ENCODE measurements around the gene ABCA6. TPM values are rescaled to one million over a fixed set of nuclear protein-coding genes. Genes with fewer than 3 reads are reported as not detected.

Gene ABCA6
- total and polyA plus RNA-seq, 9 of the 15 experiments (the other 6 are each of a cell fraction or from before 2014, with no cell fraction given), result 0.06 to 0.73 (median 0.15) TPM

GRCh38 chr17:69058165-69058564 lies 83.5 kb downstream of the ABCA6 start (continued):
- TF ChIP-seq, protein P1, sequence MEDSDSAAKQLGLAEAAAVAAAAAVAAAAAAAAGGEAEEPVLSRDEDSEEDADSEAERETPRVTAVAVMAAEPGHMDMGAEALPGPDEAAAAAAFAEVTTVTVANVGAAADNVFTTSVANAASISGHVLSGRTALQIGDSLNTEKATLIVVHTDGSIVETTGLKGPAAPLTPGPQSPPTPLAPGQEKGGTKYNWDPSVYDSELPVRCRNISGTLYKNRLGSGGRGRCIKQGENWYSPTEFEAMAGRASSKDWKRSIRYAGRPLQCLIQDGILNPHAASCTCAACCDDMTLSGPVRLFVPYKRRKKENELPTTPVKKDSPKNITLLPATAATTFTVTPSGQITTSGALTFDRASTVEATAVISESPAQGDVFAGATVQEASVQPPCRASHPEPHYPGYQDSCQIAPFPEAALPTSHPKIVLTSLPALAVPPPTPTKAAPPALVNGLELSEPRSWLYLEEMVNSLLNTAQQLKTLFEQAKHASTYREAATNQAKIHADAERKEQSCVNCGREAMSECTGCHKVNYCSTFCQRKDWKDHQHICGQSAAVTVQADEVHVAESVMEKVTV (CRISPR knock-in tag; IDR thresholded peaks at IDR 0.05), result peak; percentile 59
- peak; percentile 71 to 90 for TF ChIP-seq RAD21 (CRISPR knock-in tag; conservative IDR thresholded peaks at IDR 0.05 in 1 of 2, IDR thresholded peaks at IDR 0.05 in 1 of 2)
- peak; percentile 50; the same call in 1 of the 2 replicates for TF ChIP-seq CHAMP1 (IDR thresholded peaks at IDR 0.05)
- TF ChIP-seq ARNT (IDR thresholded peaks at IDR 0.05), result no peak
- TF ChIP-seq REST (IDR thresholded peaks at IDR 0.05; ENCODE audit: borderline replicate concordance), result peak; percentile 82
- TF ChIP-seq REST (CRISPR knock-in tag; IDR thresholded peaks at IDR 0.05; ENCODE audit: low read depth), result no peak
- TF ChIP-seq DPF2 (IDR thresholded peaks at IDR 0.05), result no peak
- TF ChIP-seq CXXC5 (CRISPR knock-in tag; IDR thresholded peaks at IDR 0.05), result 0 out of 2 replicates have a peak, but pooled peaks have one; percentile 15
- peak; percentile 51 for TF ChIP-seq SMC3 (conservative IDR thresholded peaks at IDR 0.05; ENCODE audit: insufficient read depth, low read depth, low read length)
- TF ChIP-seq NR2C2 (CRISPR knock-in tag; IDR thresholded peaks at IDR 0.05), result no peak
- peak; percentile 53; the same call in 1 of the 2 replicates for TF ChIP-seq NR2C2 (tag; IDR thresholded peaks at IDR 0.05)
- TF ChIP-seq TBL1XR1 (IDR thresholded peaks at IDR 0.05; ENCODE audit: low read length in 2 of 2), result no peak

All from K562 (cell line).